T-helper 17 cell (primary cell): Measurements from ENCODE around the gene KCNJ8. TPM values are rescaled to one million over a fixed set of nuclear protein-coding genes. Genes with fewer than 3 reads are reported as not detected.

Experiments used
- ATAC-seq: fragments of 150-1000 bp; cut with Tn5 transposase; 2 replicates; pipeline ENCODE4 v1.10.0; 2021; ENCODE audit warnings: mild to moderate bottlenecking, moderate library complexity
- DNase-seq, 3 donors: peaks; one replicate each; pipeline versions ENCODE4 v3.0.0 to v3.0.0-alpha.2; 2020 to 2021
- H3K9me3 ChIP-seq: one replicate; pipeline ENCODE4 v1.7.0; 2013; ENCODE audit warnings: low read length, mild to moderate bottlenecking; ENCODE audit not compliant: control insufficient read depth, poor library complexity, severe bottlenecking
- H3K27ac Mint-ChIP-seq: one replicate; pipeline ENCODE4 v1.8.0; 2022; ENCODE audit warnings: mild to moderate bottlenecking, moderate library complexity, mixed read lengths
- H3K27me3 Mint-ChIP-seq: one replicate; pipeline ENCODE4 v1.8.0; 2022; ENCODE audit warnings: mixed read lengths
- H3K36me3 Mint-ChIP-seq: one replicate; pipeline ENCODE4 v1.8.0; 2022; ENCODE audit warnings: low read depth, mixed read lengths
- H3K4me1 Mint-ChIP-seq: one replicate; pipeline ENCODE4 v1.8.0; 2022; ENCODE audit warnings: mild to moderate bottlenecking, mixed read lengths
- H3K4me3 Mint-ChIP-seq: one replicate; pipeline ENCODE4 v1.8.0; 2022; ENCODE audit warnings: mild to moderate bottlenecking, moderate library complexity, mixed read lengths
- total RNA-seq, 4 donors: library from RNA in 2 of 4; stranded (reverse) in 2 of 4; gene quantifications; one replicate each; pipeline ENCODE4 v1.2.3 and lab custom pipeline; 2022 to 2026

KCNJ8 gene
- total RNA-seq, 2 donors from 2014 or later: not detected

DNA sequence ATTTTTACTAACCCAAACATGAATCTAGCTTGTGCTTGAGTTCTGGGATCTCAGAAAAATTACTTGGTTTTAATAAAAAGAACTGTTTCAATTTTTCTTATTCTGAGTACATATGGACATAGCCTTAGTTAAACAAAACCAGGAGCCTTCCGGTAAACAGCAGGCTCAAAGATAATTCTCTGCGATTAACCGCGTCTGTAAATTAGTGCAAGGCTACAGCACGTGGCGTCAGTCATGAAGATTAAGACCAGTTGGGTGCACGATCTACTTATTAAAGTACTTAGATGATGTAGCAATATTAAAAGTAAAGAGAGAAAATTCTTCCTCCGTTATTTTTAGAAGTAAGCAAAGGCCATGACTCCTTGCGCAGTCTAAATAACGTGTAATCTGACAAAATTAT lies 700 bp downstream of the KCNJ8 start:
- Mint-ChIP-seq H3K4me1 (peaks cover 12% of the 10 kb centered on the region), H3K4me3 (peak overlapping the region; percentile 31)

DNA sequence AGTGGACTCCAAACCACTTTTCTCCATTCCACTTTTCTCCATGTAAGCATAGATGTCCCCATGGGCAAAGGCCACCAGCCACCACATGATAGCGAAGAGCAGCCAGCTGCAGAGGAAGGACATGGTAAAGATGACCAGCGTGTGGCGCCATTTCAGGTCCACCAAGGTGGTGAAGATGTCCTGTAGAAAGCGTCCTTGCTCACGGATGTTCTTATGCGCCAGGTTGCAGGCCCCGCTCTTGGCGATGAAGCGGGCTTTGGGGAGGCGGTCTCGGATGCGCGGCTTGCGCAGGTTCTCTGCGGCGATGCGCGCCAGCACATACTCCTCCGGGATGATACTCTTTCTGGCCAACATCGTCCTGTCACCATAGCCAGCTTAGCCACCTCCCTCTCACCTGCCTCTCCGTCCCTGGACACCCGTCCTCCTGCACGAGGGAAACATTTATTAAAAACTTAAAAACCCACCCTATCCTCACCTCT lies 1.2 kb downstream of the KCNJ8 start:
- H3K4me3 Mint-ChIP-seq: peak overlapping the region; percentile 73
- peaks cover 60% of the 10 kb centered on the region for H3K27me3 Mint-ChIP-seq
- no peaks in the 10 kb centered on the region for H3K9me3 ChIP-seq
- peaks cover 2% of the 10 kb centered on the region for H3K36me3 Mint-ChIP-seq
- H3K27ac Mint-ChIP-seq: no peak overlapping the region
- ATAC-seq: no peak
- DNase-seq: no peak
- peaks cover 12% of the 10 kb centered on the region for H3K4me1 Mint-ChIP-seq

More for the DNA sequence above, 700 bp downstream of the KCNJ8 start:
- Mint-ChIP-seq H3K27me3 (peaks cover 61% of the 10 kb centered on the region), H3K36me3 (peaks cover 2% of the 10 kb centered on the region), H3K27ac (no peak overlapping the region)
- ATAC-seq: no peak
- DNase-seq: no peak
- H3K9me3 ChIP-seq: no peaks in the 10 kb centered on the region

DNA sequence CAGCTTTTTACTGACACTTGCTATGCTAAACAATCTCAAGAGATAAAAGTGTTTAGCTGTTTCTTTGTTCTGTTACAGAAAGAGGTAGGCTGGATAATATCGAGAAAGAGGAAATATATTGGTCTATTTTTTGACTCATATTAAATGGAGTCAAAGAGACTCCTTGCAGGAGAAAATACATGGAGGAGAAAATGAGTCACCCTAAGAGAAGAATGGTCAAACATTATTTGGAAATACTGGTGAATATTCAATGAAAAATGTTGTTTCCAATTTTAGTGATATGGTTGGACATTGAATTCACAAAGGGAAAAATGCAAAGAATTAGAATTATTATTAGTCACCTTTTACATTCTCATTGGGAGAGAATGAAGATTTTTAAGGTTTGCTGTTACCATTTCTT lies 3.2 kb downstream of the KCNJ8 start:
- Mint-ChIP-seq H3K4me3 (no peak overlapping the region), H3K27ac (no peak overlapping the region), H3K4me1 (peaks cover 12% of the 10 kb centered on the region), H3K27me3 (peaks cover 43% of the 10 kb centered on the region), H3K36me3 (peaks cover 2% of the 10 kb centered on the region)
- DNase-seq (no peak), ATAC-seq (no peak)
- no peaks in the 10 kb centered on the region for H3K9me3 ChIP-seq

DNA sequence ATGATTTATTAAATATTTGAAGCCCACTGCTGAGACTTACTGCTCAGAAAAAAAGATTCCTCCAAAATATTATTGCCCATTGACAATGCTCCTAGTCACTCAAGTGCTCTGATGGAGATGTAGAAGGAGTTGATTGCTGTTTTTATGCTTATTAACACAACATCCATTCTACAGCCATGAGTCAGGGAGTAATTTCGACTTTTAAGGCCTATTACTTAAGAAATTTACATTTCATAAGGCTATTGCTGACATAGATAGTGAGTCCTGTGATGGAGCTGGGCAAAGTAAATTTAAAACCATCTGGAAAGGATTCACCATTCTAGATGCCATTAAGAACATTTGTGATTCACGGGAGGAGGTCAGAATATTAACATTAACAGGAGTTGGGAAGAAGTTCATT lies 5.2 kb downstream of the KCNJ8 start:
- no peak for DNase-seq
- Mint-ChIP-seq H3K4me1 (peaks cover 5% of the 10 kb centered on the region), H3K4me3 (no peak overlapping the region), H3K36me3 (no peaks in the 10 kb centered on the region), H3K27me3 (peaks cover 32% of the 10 kb centered on the region), H3K27ac (no peak overlapping the region)
- no peaks in the 10 kb centered on the region for H3K9me3 ChIP-seq
- ATAC-seq: no peak

DNA sequence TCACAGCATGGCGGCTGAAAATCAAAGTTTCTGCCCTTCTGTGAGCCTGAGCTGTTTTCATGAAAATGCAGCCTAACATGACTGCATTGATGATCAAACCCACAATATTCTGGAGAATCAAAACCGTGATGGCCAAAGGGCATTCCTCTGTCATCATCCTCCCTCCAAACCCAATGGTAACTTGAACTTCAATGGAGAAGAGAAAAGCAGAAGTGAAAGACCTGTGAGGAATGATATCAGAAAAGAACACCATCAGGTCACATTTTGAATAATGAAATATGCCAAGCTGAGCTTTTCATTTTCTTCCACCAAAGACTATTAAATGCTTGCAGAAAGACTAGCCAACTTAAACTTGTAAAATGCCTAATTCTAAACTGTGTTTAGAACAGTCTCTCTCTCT lies 8.1 kb downstream of the KCNJ8 start:
- ATAC-seq: no peak
- Mint-ChIP-seq H3K27ac (no peak overlapping the region), H3K36me3 (no peaks in the 10 kb centered on the region), H3K4me3 (no peak overlapping the region), H3K27me3 (peaks cover 26% of the 10 kb centered on the region), H3K4me1 (peaks cover 2% of the 10 kb centered on the region)
- no peaks in the 10 kb centered on the region for H3K9me3 ChIP-seq
- no peak for DNase-seq

DNA sequence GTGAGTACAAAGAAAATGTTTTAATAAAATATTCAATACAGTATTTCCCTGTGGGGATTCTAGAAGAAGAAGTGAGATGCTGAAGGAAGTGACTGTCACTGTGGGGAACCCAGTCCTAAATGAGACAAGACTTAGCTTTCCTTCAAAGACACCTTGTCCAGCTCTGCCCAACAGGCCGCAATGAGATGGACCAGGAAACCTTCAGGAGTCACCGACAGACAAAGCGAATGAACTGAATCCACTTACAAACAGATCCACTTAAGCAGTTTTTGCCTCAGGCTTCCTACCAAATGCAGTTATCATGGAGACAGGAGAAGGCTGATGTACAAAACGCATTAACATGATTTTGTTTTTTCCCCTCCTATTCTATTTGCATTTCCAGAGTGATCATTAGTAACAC lies 9.6 kb downstream of the KCNJ8 start:
- Mint-ChIP-seq H3K27ac (no peak overlapping the region), H3K4me3 (no peak overlapping the region), H3K27me3 (peaks cover 18% of the 10 kb centered on the region), H3K36me3 (no peaks in the 10 kb centered on the region), H3K4me1 (peaks cover 6% of the 10 kb centered on the region)
- H3K9me3 ChIP-seq: no peaks in the 10 kb centered on the region
- ATAC-seq (no peak), DNase-seq (no peak)

DNA sequence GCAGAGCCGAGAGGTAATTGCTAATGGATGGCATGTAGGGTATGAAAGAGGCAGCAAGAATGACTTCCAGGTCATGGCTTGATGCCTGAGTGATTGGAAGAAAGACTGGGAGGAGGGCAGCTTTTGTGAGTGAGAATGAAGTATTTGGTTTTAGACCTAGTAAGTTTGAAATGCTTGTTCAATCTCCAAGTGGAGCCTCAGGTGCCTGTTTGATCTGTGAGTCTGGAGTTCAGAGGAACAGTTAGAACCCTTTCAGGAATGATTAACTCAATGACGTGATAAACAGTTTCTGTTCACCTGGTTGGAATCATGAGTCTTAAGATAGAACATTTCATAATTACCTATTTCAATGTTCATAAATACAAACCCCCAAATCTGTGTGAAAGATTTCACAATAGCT lies 10.4 kb downstream of the KCNJ8 start:
- no peak for ATAC-seq
- Mint-ChIP-seq H3K4me1 (peaks cover 6% of the 10 kb centered on the region), H3K36me3 (no peaks in the 10 kb centered on the region), H3K27me3 (peaks cover 18% of the 10 kb centered on the region), H3K27ac (no peak overlapping the region), H3K4me3 (no peak overlapping the region)
- H3K9me3 ChIP-seq: no peaks in the 10 kb centered on the region
- no peak for DNase-seq

DNA sequence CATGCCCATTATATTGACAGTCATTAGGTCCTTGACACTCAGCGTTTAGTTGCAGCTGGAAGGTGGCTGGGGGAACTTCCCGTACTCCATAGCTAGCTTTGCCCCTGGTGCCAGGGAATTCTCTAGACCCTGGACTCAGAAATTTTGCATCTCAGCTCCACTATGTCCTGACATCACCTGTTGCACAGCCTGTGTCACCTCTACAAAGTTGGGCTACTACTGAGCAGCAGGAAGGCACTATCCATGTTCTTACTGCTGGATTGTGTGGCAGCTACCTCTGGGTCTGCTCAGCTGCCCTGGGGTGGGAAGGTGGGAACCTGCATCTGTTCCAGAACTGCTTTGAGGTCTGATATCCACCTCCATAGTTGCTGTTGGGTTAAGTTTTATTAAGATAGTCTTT lies 11.0 kb downstream of the KCNJ8 start:
- Mint-ChIP-seq H3K36me3 (no peaks in the 10 kb centered on the region), H3K27ac (no peak overlapping the region), H3K4me3 (no peak overlapping the region), H3K4me1 (peaks cover 6% of the 10 kb centered on the region), H3K27me3 (peaks cover 18% of the 10 kb centered on the region)
- DNase-seq: no peak
- no peaks in the 10 kb centered on the region for H3K9me3 ChIP-seq
- ATAC-seq: no peak

DNA sequence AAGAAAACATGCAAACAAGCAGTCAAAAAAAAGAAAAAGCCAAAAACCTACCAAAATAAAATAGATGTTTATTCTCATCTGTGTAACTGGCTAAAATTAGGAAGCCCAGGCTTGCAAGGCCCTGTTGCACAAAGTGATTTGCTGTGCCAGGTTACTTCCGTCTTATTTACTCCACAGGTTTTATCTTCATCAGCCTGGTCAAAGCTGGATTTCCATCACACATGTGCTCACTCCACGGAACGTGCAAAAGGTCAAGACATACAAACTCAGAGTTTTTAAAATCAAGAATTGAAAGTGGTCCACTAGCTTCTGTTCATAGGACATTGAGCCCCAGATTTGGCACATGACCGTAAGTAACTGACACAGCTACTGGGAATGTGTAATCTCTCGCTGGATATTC lies 14.8 kb downstream of the KCNJ8 start:
- no peaks in the 10 kb centered on the region for H3K9me3 ChIP-seq
- Mint-ChIP-seq H3K36me3 (peaks cover 2% of the 10 kb centered on the region), H3K4me3 (no peak overlapping the region), H3K27me3 (peaks cover 25% of the 10 kb centered on the region), H3K4me1 (peaks cover 6% of the 10 kb centered on the region), H3K27ac (no peak overlapping the region)
- no peak for ATAC-seq
- DNase-seq: no peak

DNA sequence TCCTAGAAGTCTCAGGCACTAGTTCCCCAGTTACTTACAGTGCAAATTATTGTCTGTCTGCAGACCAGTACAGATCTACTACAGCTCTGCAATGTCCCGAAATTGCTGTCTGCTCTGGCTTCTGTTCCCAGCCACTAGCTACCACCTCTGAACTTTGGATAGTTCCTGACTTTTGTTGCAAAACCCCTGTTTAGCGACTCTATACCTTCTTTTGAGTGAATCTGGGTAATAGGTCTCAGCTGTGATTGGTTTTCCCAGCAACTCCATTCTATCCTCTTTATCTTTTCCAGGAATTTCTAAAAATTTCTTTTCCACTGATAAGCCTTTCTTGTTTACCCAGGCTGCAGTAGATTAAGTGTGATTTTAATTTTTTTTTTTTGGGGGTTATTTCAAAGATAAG lies 16.8 kb downstream of the KCNJ8 start:
- Mint-ChIP-seq H3K4me1 (peaks cover 6% of the 10 kb centered on the region), H3K27me3 (peaks cover 18% of the 10 kb centered on the region), H3K4me3 (no peak overlapping the region), H3K27ac (no peak overlapping the region), H3K36me3 (peaks cover 3% of the 10 kb centered on the region)
- ATAC-seq (no peak), DNase-seq (no peak)
- no peaks in the 10 kb centered on the region for H3K9me3 ChIP-seq

DNA sequence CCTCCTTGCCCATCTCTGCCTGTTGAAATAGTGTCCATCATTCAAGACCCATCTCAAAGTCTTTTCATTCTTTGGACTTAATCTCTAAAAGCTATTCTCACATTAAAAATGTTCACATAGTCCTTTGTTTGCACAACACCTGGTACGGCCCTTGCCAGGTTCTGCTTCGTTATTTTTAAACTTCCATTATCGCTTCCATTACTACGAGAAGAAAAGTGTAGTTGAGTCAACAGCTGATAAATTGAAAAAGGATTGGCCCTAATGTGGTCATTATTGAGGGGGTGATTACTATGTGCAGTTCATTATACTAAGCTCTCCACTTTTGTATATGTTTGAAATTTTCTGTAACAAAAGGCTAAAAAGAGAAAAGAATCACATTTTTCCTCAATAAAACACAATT lies 17.8 kb downstream of the KCNJ8 start:
- H3K36me3 Mint-ChIP-seq: peaks cover 3% of the 10 kb centered on the region
- peaks cover 4% of the 10 kb centered on the region for H3K4me1 Mint-ChIP-seq
- no peak for DNase-seq
- H3K4me3 Mint-ChIP-seq: no peak overlapping the region
- no peaks in the 10 kb centered on the region for H3K9me3 ChIP-seq
- peaks cover 14% of the 10 kb centered on the region for H3K27me3 Mint-ChIP-seq
- no peak for ATAC-seq
- H3K27ac Mint-ChIP-seq: no peak overlapping the region

DNA sequence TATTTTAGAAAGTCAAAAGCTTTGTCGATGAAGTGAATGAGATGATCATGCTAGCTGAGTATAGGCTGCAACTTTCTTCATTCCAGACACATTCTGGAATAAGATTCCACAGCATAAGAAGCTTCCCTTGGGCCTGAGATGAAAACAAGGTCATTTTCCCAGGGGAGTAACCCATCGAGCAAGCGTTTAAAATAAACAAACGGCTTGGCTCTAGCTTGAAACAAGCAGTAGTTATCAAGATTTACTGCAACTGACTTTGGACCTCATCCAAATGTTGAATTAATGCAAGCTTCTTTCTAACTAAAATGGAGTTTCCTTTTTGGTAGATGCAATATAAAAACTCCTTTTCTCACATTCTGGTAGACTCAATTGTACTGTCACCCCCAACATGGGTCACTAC lies 23.0 kb downstream of the KCNJ8 start:
- Mint-ChIP-seq H3K4me1 (no peaks in the 10 kb centered on the region), H3K4me3 (no peak overlapping the region), H3K27me3 (peaks cover 16% of the 10 kb centered on the region), H3K27ac (no peak overlapping the region), H3K36me3 (peaks cover 3% of the 10 kb centered on the region)
- no peaks in the 10 kb centered on the region for H3K9me3 ChIP-seq
- no peak for DNase-seq
- ATAC-seq: no peak

DNA sequence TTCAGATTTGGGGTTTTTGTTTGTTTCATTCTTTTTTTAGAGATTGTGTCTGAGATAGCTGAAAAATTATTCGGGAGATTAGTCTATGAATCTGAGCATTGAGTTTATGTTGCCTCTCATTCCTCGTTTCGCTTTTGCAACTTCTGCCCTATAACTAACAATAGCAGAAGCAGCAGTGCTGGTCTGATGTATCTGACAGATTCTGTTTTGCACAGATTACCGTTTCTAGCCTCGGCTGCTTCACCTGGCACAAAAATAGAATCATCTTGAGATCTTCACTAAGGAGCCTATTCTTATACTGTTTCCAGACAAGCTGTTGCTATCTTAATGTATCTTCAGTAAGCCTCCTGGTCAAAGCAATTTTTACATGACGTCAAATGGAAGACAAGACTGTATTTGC lies 29.2 kb downstream of the KCNJ8 start:
- no peak overlapping the region for H3K4me3 Mint-ChIP-seq
- H3K27ac Mint-ChIP-seq: no peak overlapping the region
- peaks cover 20% of the 10 kb centered on the region for H3K27me3 Mint-ChIP-seq
- no peak for DNase-seq
- H3K4me1 Mint-ChIP-seq: no peaks in the 10 kb centered on the region
- ATAC-seq: no peak
- H3K36me3 Mint-ChIP-seq: no peaks in the 10 kb centered on the region
- H3K9me3 ChIP-seq: peaks cover 3% of the 10 kb centered on the region

DNA sequence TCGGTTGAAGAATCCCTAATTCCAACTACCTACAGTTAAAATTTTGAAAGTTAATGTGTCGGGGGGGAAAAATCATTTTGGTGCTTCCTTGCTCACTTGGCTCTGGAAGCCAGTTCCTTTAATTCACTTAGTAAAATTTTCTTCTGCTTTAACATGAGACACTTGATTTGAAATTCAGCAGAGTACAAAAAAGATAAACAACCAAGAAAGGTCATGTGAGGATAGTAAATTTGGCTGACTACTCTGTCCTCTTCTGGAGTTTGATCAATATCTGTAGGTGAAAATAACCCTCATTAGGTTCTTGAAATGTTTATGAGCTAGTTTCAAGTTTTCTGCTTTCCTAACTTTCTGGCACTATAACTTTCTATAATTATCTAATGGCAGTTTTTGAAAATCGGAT lies 43.4 kb downstream of the KCNJ8 start:
- DNase-seq (no peak), ATAC-seq (no peak)
- Mint-ChIP-seq H3K27ac (no peak overlapping the region), H3K4me1 (no peaks in the 10 kb centered on the region), H3K4me3 (no peak overlapping the region), H3K36me3 (no peaks in the 10 kb centered on the region), H3K27me3 (peaks cover 29% of the 10 kb centered on the region)
- no peaks in the 10 kb centered on the region for H3K9me3 ChIP-seq
